GM12891 (cell line): Measurements from ENCODE around the gene PGK1.

Experiments used
- POLR2A ChIP-seq: IDR thresholded peaks from 2 replicates; pipeline ENCODE4 v1.6.1; 2011; ENCODE audit warnings: low read depth, low read length, control low read depth
- POLR2AphosphoS5 ChIP-seq: IDR thresholded peaks from 2 replicates; pipeline ENCODE4 v1.6.1; 2011; ENCODE audit warnings: low read depth, low read length, control low read depth
- TAF1 ChIP-seq: IDR thresholded peaks from 2 replicates; pipeline ENCODE4 v1.6.1; 2011; ENCODE audit warnings: low read depth, low read length, control low read depth

DNA sequence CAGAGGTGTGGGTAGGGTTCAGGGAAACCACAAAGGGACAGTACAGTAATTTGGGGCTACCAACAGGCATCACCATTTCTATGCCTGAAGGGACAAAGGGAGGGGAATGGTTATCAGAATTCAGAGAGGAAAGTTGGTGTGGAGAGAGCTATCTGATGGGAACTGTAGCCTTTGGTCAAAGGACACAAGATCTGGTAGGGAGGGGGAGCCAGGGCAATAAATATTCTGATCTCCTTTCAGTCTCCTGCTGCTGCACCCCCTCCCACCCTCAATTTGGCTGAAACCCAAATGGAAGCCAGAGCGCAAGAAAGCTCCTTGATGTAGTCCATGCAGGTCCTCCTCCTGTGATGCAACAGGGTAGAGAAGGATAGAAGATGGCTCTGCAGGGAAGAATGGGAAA is 14.6 kb downstream of the PGK1 start:
- TF ChIP-seq POLR2A (no peak), TAF1 (no peak), POLR2AphosphoS5 (no peak)
